H9 (cell line): ENCODE results near the gene SCN1B. TPM values are rescaled to one million over a fixed set of nuclear protein-coding genes. Genes with fewer than 3 reads are reported as not detected.

ENCODE experiments used
- DNase-seq: peaks from one replicate; pipeline ENCODE4 v3.0.0-alpha.2; 2017
- H2AFZ ChIP-seq: one replicate; pipeline ENCODE4 v1.6.1; 2013; ENCODE audit warnings: mild to moderate bottlenecking, low read length, control low read depth, moderate library complexity
- H2AK5ac ChIP-seq: 2 replicates; pipeline ENCODE4 v1.6.1; 2013; ENCODE audit warnings: low read length, control low read depth, mixed read lengths; ENCODE audit not compliant: insufficient read length
- H2BK120ac ChIP-seq: one replicate; pipeline ENCODE4 v1.6.1; 2013; ENCODE audit warnings: low read depth, mild to moderate bottlenecking, low read length, control low read depth, inconsistent platforms; ENCODE audit not compliant: poor library complexity, severe bottlenecking
- H2BK12ac ChIP-seq: 2 replicates; pipeline ENCODE4 v1.6.1; 2013; ENCODE audit warnings: low read length, control low read depth, mixed read lengths, low read depth; ENCODE audit not compliant: insufficient read length
- H2BK15ac ChIP-seq: 2 replicates; pipeline ENCODE4 v1.6.1; 2013; ENCODE audit warnings: low read depth, low read length, control low read depth
- H2BK20ac ChIP-seq: one replicate; pipeline ENCODE4 v1.6.1; 2013; ENCODE audit warnings: low read depth, mild to moderate bottlenecking, low read length, control low read depth, inconsistent platforms; ENCODE audit not compliant: poor library complexity, severe bottlenecking
- H2BK5ac ChIP-seq: 2 replicates; pipeline ENCODE4 v1.6.1; 2013; ENCODE audit warnings: low read length, control low read depth, mixed read lengths; ENCODE audit not compliant: insufficient read length
- H3K14ac ChIP-seq: 2 replicates; pipeline ENCODE4 v1.6.1; 2013; ENCODE audit warnings: low read length, control low read depth; ENCODE audit not compliant: insufficient read depth
- H3K18ac ChIP-seq: 2 replicates; pipeline ENCODE4 v1.6.1; 2013; ENCODE audit warnings: low read depth, mild to moderate bottlenecking, mixed read lengths, low read length, control low read depth; ENCODE audit not compliant: insufficient read length
- H3K23ac ChIP-seq: 2 replicates; pipeline ENCODE4 v1.6.1; 2013; ENCODE audit warnings: low read length, control low read depth, mixed read lengths, low read depth; ENCODE audit not compliant: insufficient read length
- H3K23me2 ChIP-seq: 2 replicates; pipeline ENCODE4 v1.6.1; 2013; ENCODE audit warnings: low read depth, mild to moderate bottlenecking, mixed read lengths, low read length, control low read depth; ENCODE audit not compliant: insufficient read length, poor library complexity, severe bottlenecking
- H3K27ac ChIP-seq: 2 replicates; pipeline ENCODE4 v1.5.1; 2013; ENCODE audit warnings: low read length, control low read depth, mixed read lengths, low read depth; ENCODE audit not compliant: insufficient read length
- H3K27me3 ChIP-seq: 2 replicates; pipeline ENCODE4 v1.6.1; 2013; ENCODE audit warnings: low read length, control low read depth, inconsistent platforms; ENCODE audit not compliant: insufficient read depth
- H3K4ac ChIP-seq: 2 replicates; pipeline ENCODE4 v1.6.1; 2013; ENCODE audit warnings: low read depth, mild to moderate bottlenecking, control low read depth, inconsistent platforms, low read length, moderate library complexity
- H3K4me1 ChIP-seq: 2 replicates; pipeline ENCODE4 v1.6.1; 2013; ENCODE audit warnings: low read length, control low read depth, inconsistent platforms; ENCODE audit not compliant: insufficient read depth
- H3K4me2 ChIP-seq: 2 replicates; pipeline ENCODE4 v1.6.1; 2013; ENCODE audit warnings: low read length, control low read depth, mixed read lengths; ENCODE audit not compliant: insufficient read length, insufficient read depth
- H3K56ac ChIP-seq: 2 replicates; pipeline ENCODE4 v1.6.1; 2013; ENCODE audit warnings: low read depth, mild to moderate bottlenecking, mixed read lengths, low read length, control low read depth; ENCODE audit not compliant: insufficient read length
- H3K79me1 ChIP-seq: 2 replicates; pipeline ENCODE4 v1.6.1; 2013; ENCODE audit warnings: low read depth, mild to moderate bottlenecking, moderate library complexity, low read length, control low read depth, inconsistent platforms; ENCODE audit not compliant: insufficient read depth, poor library complexity, severe bottlenecking
- H3K79me2 ChIP-seq: 2 replicates; pipeline ENCODE4 v1.6.1; 2013; ENCODE audit warnings: low read length, control low read depth, inconsistent platforms; ENCODE audit not compliant: insufficient read depth
- H3K9ac ChIP-seq: 2 replicates; pipeline ENCODE4 v1.6.1; 2013; ENCODE audit warnings: low read length, control low read depth, mixed read lengths; ENCODE audit not compliant: insufficient read length; ENCODE audit errors: extremely low read depth
- H3K9me3 ChIP-seq: one replicate; pipeline ENCODE4 v1.6.1; 2013; ENCODE audit warnings: low read depth, low read length, inconsistent platforms; ENCODE audit not compliant: control insufficient read depth
- H3T11ph ChIP-seq: one replicate; pipeline ENCODE4 v1.6.1; 2013; ENCODE audit warnings: mild to moderate bottlenecking, low read length, control low read depth, inconsistent platforms
- H4K20me1 ChIP-seq: one replicate; pipeline ENCODE4 v1.6.1; 2013; ENCODE audit not compliant: control insufficient read depth, insufficient read length, insufficient read depth
- H4K5ac ChIP-seq: 2 replicates; pipeline ENCODE4 v1.6.1; 2013; ENCODE audit warnings: low read depth, mild to moderate bottlenecking, mixed read lengths, low read length, control low read depth; ENCODE audit not compliant: insufficient read length
- H4K8ac ChIP-seq: replicated peaks from 2 replicates; pipeline ENCODE4 v1.6.1; 2013; ENCODE audit warnings: low read length, control low read depth, mixed read lengths, low read depth; ENCODE audit not compliant: insufficient read length
- H4K91ac ChIP-seq: 2 replicates; pipeline ENCODE4 v1.6.1; 2013; ENCODE audit warnings: low read depth, mild to moderate bottlenecking, moderate library complexity, mixed read lengths, low read length, control low read depth; ENCODE audit not compliant: insufficient read length
- H3K27ac Mint-ChIP-seq, 3 experiments: 2 replicates in 2 of 3; 3 replicates in 1 of 3; pipeline ENCODE4 v1.8.0; 2020 to 2021; ENCODE audit warnings: mixed read lengths in 3 of 3, mild to moderate bottlenecking in 1 of 3, moderate library complexity in 1 of 3
- H3K27me3 Mint-ChIP-seq: 2 replicates; pipeline ENCODE4 v1.8.0; 2021; ENCODE audit warnings: low read depth, mild to moderate bottlenecking, moderate library complexity, mixed read lengths
- H3K36me3 Mint-ChIP-seq, 3 experiments: 2 replicates in 2 of 3; 3 replicates in 1 of 3; pipeline ENCODE4 v1.8.0; 2020 to 2021; ENCODE audit warnings: low read depth in 3 of 3, mixed read lengths in 3 of 3; ENCODE audit not compliant: insufficient read depth in 1 of 3
- H3K4me1 Mint-ChIP-seq, 2 experiments: 2 replicates each; pipeline ENCODE4 v1.8.0; 2020; ENCODE audit warnings: mixed read lengths in 2 of 2
- H3K4me3 Mint-ChIP-seq, 2 experiments: 2 replicates in 1 of 2; 3 replicates in 1 of 2; pipeline ENCODE4 v1.8.0; 2020 to 2021; ENCODE audit warnings: mild to moderate bottlenecking in 2 of 2, mixed read lengths in 2 of 2, moderate library complexity in 1 of 2
- H3K9me3 Mint-ChIP-seq, 2 experiments: 2 replicates in 1 of 2; 3 replicates in 1 of 2; pipeline ENCODE4 v1.8.0; 2020; ENCODE audit warnings: mild to moderate bottlenecking in 2 of 2, mixed read lengths in 2 of 2, moderate library complexity in 1 of 2
- CTCF ChIP-seq: fragments of 200-600 bp; sonication (generic); conservative IDR thresholded peaks from 3 replicates; pipeline ENCODE4 v1.8.0; 2021; ENCODE audit warnings: antibody characterized with exemption, mild to moderate bottlenecking
- WGBS: extraction: QIAGEN DNeasy Blood & Tissue Kit; methylation state at CpG from one replicate; pipeline ENCODE4 v1.1.7; 2013; ENCODE audit warnings: missing lambda C conversion rate, low lambda C conversion rate, mixed read lengths; ENCODE audit not compliant: insufficient read length; ENCODE audit errors: extremely low coverage; 5-methylcytosine and 5-hydroxymethylcytosine counted together
- total RNA-seq: library from RNA; stranded (reverse); gene quantifications from 2 replicates; pipeline ENCODE4 v1.2.1, GENCODE V29; 2021

Gene SCN1B
- total RNA-seq, 1 experiment from 2014 or later = 3.8 TPM

DNA sequence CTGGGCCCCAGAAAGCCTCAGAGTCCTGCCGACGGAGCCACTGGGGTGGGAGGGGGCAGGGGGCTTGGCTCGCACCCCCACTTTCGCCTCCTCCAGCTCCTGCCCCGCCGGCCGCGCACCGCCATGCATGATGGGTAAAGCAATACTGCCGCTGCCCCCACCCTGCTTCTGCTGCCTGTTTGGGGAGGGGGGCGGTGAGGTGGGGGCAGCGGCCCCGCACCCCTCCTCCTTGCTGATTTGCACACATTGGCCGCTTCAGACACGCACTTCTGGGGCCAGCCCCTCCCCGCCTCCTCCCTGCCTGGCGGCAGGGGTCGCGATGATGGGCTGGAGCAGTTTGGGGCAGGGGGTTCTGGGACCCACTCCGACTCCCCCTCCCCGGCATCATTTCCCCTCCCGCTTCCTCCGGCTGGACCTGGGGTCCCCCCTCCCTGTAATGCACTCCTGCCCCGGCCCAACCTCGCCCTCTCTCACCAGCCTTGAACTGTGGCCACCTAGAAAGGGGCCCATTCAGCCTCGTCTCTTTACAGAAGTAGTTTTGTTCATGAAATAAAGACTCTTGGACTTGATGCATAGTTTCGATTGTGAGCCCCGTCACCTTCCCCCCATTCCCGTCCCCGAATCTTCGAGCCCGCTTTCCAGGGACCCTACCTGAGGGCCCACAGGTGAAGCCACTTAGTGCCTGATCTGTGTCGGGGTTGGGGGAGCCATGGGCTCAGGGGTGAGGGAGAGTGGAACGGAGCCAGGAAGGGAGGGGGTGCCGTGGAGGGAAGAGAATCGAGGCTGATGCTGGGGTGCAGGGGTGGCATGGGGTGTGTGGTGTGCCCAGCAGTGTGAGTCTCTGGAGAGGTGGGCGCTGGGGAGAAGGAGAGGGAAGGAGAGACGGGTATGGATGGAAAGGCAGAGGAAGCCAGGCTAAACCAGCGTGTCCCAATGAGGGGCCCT, 9.9 kb downstream of the SCN1B start:
- no peak overlapping the region for H2BK120ac ChIP-seq
- no peak for TF ChIP-seq CTCF
- no peak overlapping the region for H3T11ph ChIP-seq
- H3K9me3 ChIP-seq = no peaks in the 10 kb centered on the region
- no peak overlapping the region for H3K4ac ChIP-seq
- peaks cover 3% of the 10 kb centered on the region; the same call in 1 of the 2 replicates for H3K4me1 ChIP-seq
- H3K23me2 ChIP-seq = peaks cover 10% of the 10 kb centered on the region
- no CpG with 5 or more reads among the region's 39 CpGs for WGBS
- no peaks in the 10 kb centered on the region for H3K79me2 ChIP-seq
- peak overlapping the region; percentile 48 for H3K18ac ChIP-seq
- H3K56ac ChIP-seq = no peak overlapping the region
- H3K36me3 Mint-ChIP-seq = no peaks in the 10 kb centered on the region; a peak in 3 of 7 replicates
- no peak overlapping the region for H2BK15ac ChIP-seq
- no peak overlapping the region for H2AK5ac ChIP-seq
- no peaks in the 10 kb centered on the region for H3K27me3 ChIP-seq
- H3K9ac ChIP-seq = no peak overlapping the region
- no peak overlapping the region for H2AFZ ChIP-seq
- no peak overlapping the region for H2BK20ac ChIP-seq
- H4K5ac ChIP-seq = no peak overlapping the region
- H4K20me1 ChIP-seq = peaks cover 2% of the 10 kb centered on the region
- H3K27ac ChIP-seq = no peak overlapping the region
- H3K79me1 ChIP-seq = no peaks in the 10 kb centered on the region
- H3K9me3 Mint-ChIP-seq = no peaks in the 10 kb centered on the region
- H3K27me3 Mint-ChIP-seq = peaks cover 2% of the 10 kb centered on the region; the same call in 1 of the 2 replicates
- peak overlapping the region; percentile 51 to 56; a peak in 4 of 5 replicates for H3K4me3 Mint-ChIP-seq
- no peak overlapping the region for H3K4me2 ChIP-seq
- no peak overlapping the region for H2BK12ac ChIP-seq
- no peak overlapping the region for H2BK5ac ChIP-seq
- peak; percentile 29 for DNase-seq
- no peak overlapping the region for H3K23ac ChIP-seq
- H3K27ac Mint-ChIP-seq = peak overlapping the region; percentile 77 to 91 (median 91); a peak in 5 of 7 replicates
- H4K8ac ChIP-seq = no peak overlapping the region
- H3K4me1 Mint-ChIP-seq = peaks cover 32 to 47% of the 10 kb centered on the region in 2 experiments
- H4K91ac ChIP-seq = no peak overlapping the region
- peak overlapping the region; percentile 60 for H3K14ac ChIP-seq
